Breast epithelium (tissue), 4 donors: ENCODE measurements around the gene ZNF317. TPM values are rescaled to one million over a fixed set of nuclear protein-coding genes. Genes with fewer than 3 reads are reported as not detected.

Experiments used
- DNase-seq, 2 donors: peaks; one replicate each; pipeline ENCODE4 v3.0.0-alpha.2; 2019; ENCODE audit warnings: low spot score in 2 of 2
- H3K27ac ChIP-seq, 2 donors: fragments of 200-600 bp; sonication (generic) in 1 of 2; one replicate each; pipeline ENCODE4 v1.5.1; 2016 to 2019; ENCODE audit warnings: mild to moderate bottlenecking in 1 of 2
- H3K27me3 ChIP-seq, 2 donors: fragments of 200-600 bp; sonication (generic) in 1 of 2; one replicate each; pipeline versions ENCODE4 v1.5.1 to v1.6.0; 2017 to 2019; ENCODE audit warnings: control low read depth in 1 of 2, mild to moderate bottlenecking in 1 of 2
- H3K36me3 ChIP-seq: fragments of 200-600 bp; one replicate; pipeline ENCODE4 v1.5.1; 2019
- H3K4me1 ChIP-seq, 2 donors: fragments of 200-600 bp; sonication (generic); one replicate each; pipeline ENCODE4 v1.5.1; 2016 to 2019; ENCODE audit warnings: control low read depth in 1 of 2
- H3K4me3 ChIP-seq, 3 donors: fragments of 200-600 bp; sonication (generic); 1 replicate in 2 of 3; 2 replicates in 1 of 3; pipeline ENCODE4 v1.5.1; 2016 to 2019; ENCODE audit warnings: mild to moderate bottlenecking in 3 of 3, moderate library complexity in 2 of 3
- H3K9me3 ChIP-seq, 2 donors: fragments of 200-600 bp; sonication (generic) in 1 of 2; one replicate each; pipeline ENCODE4 v1.5.1; 2016 to 2019; ENCODE audit warnings: control low read depth in 1 of 2
- CTCF ChIP-seq, 3 donors: fragments of 450-650 bp; IDR thresholded peaks; one replicate each; pipeline ENCODE4 v1.5.1; 2016 to 2017; ENCODE audit warnings: antibody characterized with exemption in 3 of 3, mild to moderate bottlenecking in 3 of 3, moderate library complexity in 3 of 3
- POLR2A ChIP-seq: fragments of 450-650 bp; IDR thresholded peaks from one replicate; pipeline ENCODE4 v1.6.1; 2016; ENCODE audit warnings: antibody characterized with exemption, mild to moderate bottlenecking, moderate library complexity
- POLR2AphosphoS5 ChIP-seq, 3 donors: sonication (generic); formaldehyde crosslinking; IDR thresholded peaks; one replicate each; pipeline ENCODE4 v1.6.1; 2017; ENCODE audit warnings: antibody characterized with exemption in 3 of 3
- intact Hi-C: fragments of 100-400 bp; cut with DNase I; formaldehyde crosslinking; loops from one replicate; pipeline ENCODE4 v1.15.1; 2023; ENCODE audit warnings: low total_unique reads
- total RNA-seq, 3 donors: library from RNA; depleted of rRNA; stranded (reverse); fragments of >200 nt; gene quantifications; one replicate each; pipeline ENCODE4 v1.1.0, GENCODE V29; 2016

The ZNF317 gene
- total RNA-seq: 10 to 100 TPM; 14.6 to 28.1 (median 19.3) TPM

GRCh38 chr19:9140159-9140874, at the start of gene ZNF317:
Gene ZNF317 (plus strand): TSS chr19:9140397. CDS start chr19:9156017, 15,620 bp downstream.
- H3K9me3 ChIP-seq: peaks cover 13 to 14% of the 10 kb centered on the region in 2 donors
- TF ChIP-seq POLR2A (peak; percentile 35), CTCF (IDR thresholded peaks at IDR 0.05) (no peak), POLR2AphosphoS5 (IDR thresholded peaks at IDR 0.05) (peak; percentile 72 to 92 (median 78))
- H3K36me3 ChIP-seq: no peaks in the 10 kb centered on the region
- no peaks in the 10 kb centered on the region for H3K27me3 ChIP-seq
- peak within 1 kb of the TSS; percentile 76 to 93 (median 79) for H3K4me3 ChIP-seq
- peaks cover 0 to 8% of the 10 kb centered on the region in 2 donors for H3K4me1 ChIP-seq
- DNase-seq: peak; percentile 87 to 91
- peak within 1 kb of the TSS; percentile 92 to 93 for H3K27ac ChIP-seq
- intact Hi-C loops: no loop called here

- no peak for DNase-seq
- no peak within 1 kb of the TSS for H3K27ac ChIP-seq
- H3K27me3 ChIP-seq: peaks cover 0 to 10% of the 10 kb centered on the region in 2 donors
- no peaks in the 10 kb centered on the region for H3K9me3 ChIP-seq
- no peaks in the 10 kb centered on the region for H3K36me3 ChIP-seq
- H3K4me3 ChIP-seq: no peak within 1 kb of the TSS
- no peak for TF ChIP-seq CTCF (IDR thresholded peaks at IDR 0.05)
- TF ChIP-seq POLR2A: no peak
- no peak for TF ChIP-seq POLR2AphosphoS5 (IDR thresholded peaks at IDR 0.05)
- intact Hi-C loops: no loop called here
- H3K4me1 ChIP-seq: no peaks in the 10 kb centered on the region
These were observed 32.8 kb upstream of the ZNF317 start, which contains the start of gene OR7G2 for GRCh38 chr19:9107375-9107774. Gene OR7G2 (minus strand): TSS chr19:9107475. CDS start chr19:9103243, 4,232 bp downstream.

- TF ChIP-seq POLR2AphosphoS5 (IDR thresholded peaks at IDR 0.05) (no peak), POLR2A (no peak), CTCF (IDR thresholded peaks at IDR 0.05) (no peak)
- no peak for DNase-seq
- Histone ChIP-seq H3K36me3 (no peaks in the 10 kb centered on the region), H3K27ac (no peak overlapping the region), H3K27me3 (peaks cover 0 to 8% of the 10 kb centered on the region in 2 donors), H3K4me3 (no peak overlapping the region), H3K4me1 (no peaks in the 10 kb centered on the region), H3K9me3 (no peaks in the 10 kb centered on the region)
- intact Hi-C loops: no loop called here
These were observed 30.2 kb upstream of the ZNF317 start for GRCh38 chr19:9109959-9110358.

- Histone ChIP-seq H3K36me3 (no peaks in the 10 kb centered on the region), H3K27me3 (peaks cover 0 to 4% of the 10 kb centered on the region in 2 donors), H3K4me3 (no peak within 1 kb of the TSS), H3K27ac (no peak within 1 kb of the TSS), H3K4me1 (no peaks in the 10 kb centered on the region), H3K9me3 (peaks cover 0 to under 1% of the 10 kb centered on the region in 2 donors)
- DNase-seq: no peak
- intact Hi-C loops: no loop called here
- no peak for TF ChIP-seq POLR2A
- no peak for TF ChIP-seq POLR2AphosphoS5 (IDR thresholded peaks at IDR 0.05)
- TF ChIP-seq CTCF (IDR thresholded peaks at IDR 0.05): no peak
These were observed 24.8 kb upstream of the ZNF317 start, which contains the start of gene OR7G1 for GRCh38 chr19:9115307-9115813. Gene OR7G1 (minus strand): TSS chr19:9115763. CDS start chr19:9115763, 0 bp downstream.

- H3K4me1 ChIP-seq: no peaks in the 10 kb centered on the region
- H3K4me3 ChIP-seq: no peak overlapping the region
- intact Hi-C loops: no loop called here
- TF ChIP-seq POLR2A: no peak
- no peak for TF ChIP-seq POLR2AphosphoS5 (IDR thresholded peaks at IDR 0.05)
- TF ChIP-seq CTCF (IDR thresholded peaks at IDR 0.05): no peak
- peaks cover 0 to 4% of the 10 kb centered on the region in 2 donors for H3K27me3 ChIP-seq
- H3K27ac ChIP-seq: no peak overlapping the region
- DNase-seq: no peak
- peaks cover 0 to 5% of the 10 kb centered on the region in 2 donors for H3K9me3 ChIP-seq
- H3K36me3 ChIP-seq: no peaks in the 10 kb centered on the region
These were observed 23.6 kb upstream of the ZNF317 start for GRCh38 chr19:9116547-9116946.
